Mesendoderm (in vitro differentiated cells): ENCODE results near the gene PFDN6.

Experiments
- DNase-seq: peaks from one replicate; pipeline ENCODE4 v3.0.0; 2013
- H2AK5ac ChIP-seq: 2 replicates; pipeline ENCODE4 v1.6.1; 2013; ENCODE audit warnings: low read length, inconsistent platforms
- H2BK120ac ChIP-seq: 2 replicates; pipeline ENCODE4 v1.6.1; 2013; ENCODE audit warnings: low read depth, mild to moderate bottlenecking, low read length, moderate library complexity, mixed read lengths
- H2BK15ac ChIP-seq: replicated peaks from 2 replicates; pipeline ENCODE4 v1.6.1; 2013; ENCODE audit warnings: low read depth, mild to moderate bottlenecking, moderate library complexity
- H2BK5ac ChIP-seq: 2 replicates; pipeline ENCODE4 v1.6.1; 2013; ENCODE audit warnings: low read length, inconsistent platforms
- H3K18ac ChIP-seq: 2 replicates; pipeline ENCODE4 v1.6.1; 2013; ENCODE audit warnings: mild to moderate bottlenecking, low read length, mixed read lengths
- H3K23ac ChIP-seq: one replicate; pipeline ENCODE4 v1.6.1; 2013; ENCODE audit warnings: low read length
- H3K27ac ChIP-seq: 2 replicates; pipeline ENCODE4 v1.5.1; 2013; ENCODE audit warnings: low read depth, mild to moderate bottlenecking, inconsistent platforms, low read length, moderate library complexity
- H3K27me3 ChIP-seq: 2 replicates; pipeline ENCODE4 v1.6.1; 2013; ENCODE audit warnings: low read length, control low read depth, mild to moderate bottlenecking, inconsistent platforms; ENCODE audit not compliant: insufficient read depth, poor library complexity
- H3K36me3 ChIP-seq: 2 replicates; pipeline ENCODE4 v1.6.1; 2013; ENCODE audit warnings: low read length, inconsistent platforms; ENCODE audit not compliant: control insufficient read depth, insufficient read depth
- H3K4ac ChIP-seq: one replicate; pipeline ENCODE4 v1.6.1; 2013; ENCODE audit warnings: low read depth, mild to moderate bottlenecking, low read length, moderate library complexity
- H3K4me1 ChIP-seq: 2 replicates; pipeline ENCODE4 v1.6.1; 2013; ENCODE audit warnings: low read depth, low read length, inconsistent platforms; ENCODE audit not compliant: control insufficient read depth
- H3K4me2 ChIP-seq: 2 replicates; pipeline ENCODE4 v1.6.1; 2013; ENCODE audit warnings: low read length
- H3K4me3 ChIP-seq: 2 replicates; pipeline ENCODE4 v1.5.1; 2013; ENCODE audit warnings: mild to moderate bottlenecking, low read length
- H3K56ac ChIP-seq: one replicate; pipeline ENCODE4 v1.6.1; 2013; ENCODE audit warnings: low read length
- H3K79me1 ChIP-seq: 2 replicates; pipeline ENCODE4 v1.6.1; 2013; ENCODE audit warnings: low read length, inconsistent platforms
- H3K79me2 ChIP-seq: 2 replicates; pipeline ENCODE4 v1.6.1; 2013; ENCODE audit warnings: mild to moderate bottlenecking, low read length; ENCODE audit not compliant: control insufficient read depth, insufficient read depth
- H3K9ac ChIP-seq: 2 replicates; pipeline ENCODE4 v1.6.1; 2013; ENCODE audit warnings: low read length, inconsistent platforms
- H4K5ac ChIP-seq: one replicate; pipeline ENCODE4 v1.6.1; 2013; ENCODE audit warnings: low read length
- H4K8ac ChIP-seq: one replicate; pipeline ENCODE4 v1.6.1; 2013; ENCODE audit warnings: low read depth, mild to moderate bottlenecking, control low read depth, low read length, moderate library complexity
- WGBS: extraction: QIAGEN DNeasy Blood & Tissue Kit; methylation state at CpG from one replicate; pipeline ENCODE4 v1.1.7; 2013; ENCODE audit warnings: low lambda C conversion rate, missing lambda C conversion rate; ENCODE audit not compliant: insufficient coverage; ENCODE audit errors: extremely low coverage; 5-methylcytosine and 5-hydroxymethylcytosine counted together

Gene PFDN6

GRCh38 chr6:33301877-33302276 is 12.5 kb downstream of the PFDN6 start:
- H4K5ac ChIP-seq, result no peak overlapping the region
- DNase-seq, result no peak
- H3K4me2 ChIP-seq, result no peak overlapping the region
- no peak overlapping the region for H3K9ac ChIP-seq
- no peaks in the 10 kb centered on the region for H3K36me3 ChIP-seq
- H3K79me1 ChIP-seq, result peaks cover 6% of the 10 kb centered on the region
- no peak overlapping the region for H2BK15ac ChIP-seq
- no peak overlapping the region for H3K23ac ChIP-seq
- no peak overlapping the region for H2BK5ac ChIP-seq
- H3K4ac ChIP-seq, result no peak overlapping the region
- H2AK5ac ChIP-seq, result no peak overlapping the region
- H3K18ac ChIP-seq, result no peak overlapping the region
- H3K27ac ChIP-seq, result no peak overlapping the region
- H2BK120ac ChIP-seq, result no peak overlapping the region
- H3K79me2 ChIP-seq, result peaks cover 11% of the 10 kb centered on the region
- no peaks in the 10 kb centered on the region for H3K27me3 ChIP-seq
- no CpG with 5 or more reads among the region's 3 CpGs for WGBS
- no peaks in the 10 kb centered on the region for H3K4me1 ChIP-seq
- H3K56ac ChIP-seq, result no peak overlapping the region
- H3K4me3 ChIP-seq, result no peak overlapping the region
- H4K8ac ChIP-seq, result no peak overlapping the region

GRCh38 chr6:33304216-33304615 is 14.8 kb downstream of the PFDN6 start:
- Histone ChIP-seq H3K23ac (no peak overlapping the region), H3K79me1 (peaks cover 3% of the 10 kb centered on the region), H3K4me1 (no peaks in the 10 kb centered on the region), H3K56ac (no peak overlapping the region), H3K79me2 (peaks cover 7% of the 10 kb centered on the region), H3K36me3 (no peaks in the 10 kb centered on the region), H3K27me3 (no peaks in the 10 kb centered on the region), H3K27ac (no peak overlapping the region), H3K9ac (no peak overlapping the region), H3K18ac (no peak overlapping the region), H3K4me3 (no peak overlapping the region), H2BK15ac (no peak overlapping the region), H2BK120ac (no peak overlapping the region), H3K4ac (no peak overlapping the region), H4K8ac (no peak overlapping the region), H4K5ac (no peak overlapping the region), H2AK5ac (no peak overlapping the region), H3K4me2 (no peak overlapping the region), H2BK5ac (no peak overlapping the region)
- DNase-seq, result no peak
- no CpG with 5 or more reads among the region's 16 CpGs for WGBS

GRCh38 chr6:33305052-33305451 is 15.7 kb downstream of the PFDN6 start:
- Histone ChIP-seq H3K4me3 (no peak overlapping the region), H3K27me3 (no peaks in the 10 kb centered on the region), H4K5ac (no peak overlapping the region), H3K4ac (no peak overlapping the region), H3K79me2 (peaks cover 4% of the 10 kb centered on the region), H3K27ac (no peak overlapping the region), H3K4me1 (no peaks in the 10 kb centered on the region), H2BK5ac (no peak overlapping the region), H3K9ac (no peak overlapping the region), H2BK15ac (no peak overlapping the region), H3K36me3 (no peaks in the 10 kb centered on the region), H2AK5ac (no peak overlapping the region), H3K56ac (no peak overlapping the region), H2BK120ac (no peak overlapping the region), H3K23ac (no peak overlapping the region), H3K18ac (no peak overlapping the region), H4K8ac (no peak overlapping the region), H3K4me2 (no peak overlapping the region), H3K79me1 (peaks cover 3% of the 10 kb centered on the region)
- WGBS, result no CpG with 5 or more reads among the region's 8 CpGs
- DNase-seq, result no peak

GRCh38 chr6:33306356-33306755 is 17.0 kb downstream of the PFDN6 start:
- no peak overlapping the region for H3K56ac ChIP-seq
- H3K18ac ChIP-seq, result no peak overlapping the region
- H3K4me3 ChIP-seq, result no peak overlapping the region
- H2BK15ac ChIP-seq, result no peak overlapping the region
- H3K79me2 ChIP-seq, result peaks cover 3% of the 10 kb centered on the region
- H3K79me1 ChIP-seq, result peaks cover 3% of the 10 kb centered on the region
- H2BK120ac ChIP-seq, result no peak overlapping the region
- H3K36me3 ChIP-seq, result no peaks in the 10 kb centered on the region
- H4K5ac ChIP-seq, result no peak overlapping the region
- H3K9ac ChIP-seq, result no peak overlapping the region
- no peak overlapping the region for H3K27ac ChIP-seq
- no peak overlapping the region for H4K8ac ChIP-seq
- no peaks in the 10 kb centered on the region for H3K4me1 ChIP-seq
- H3K23ac ChIP-seq, result no peak overlapping the region
- no peaks in the 10 kb centered on the region for H3K27me3 ChIP-seq
- no peak overlapping the region for H3K4ac ChIP-seq
- WGBS, result no CpG with 5 or more reads among the region's 4 CpGs
- no peak for DNase-seq
- no peak overlapping the region for H2AK5ac ChIP-seq
- H2BK5ac ChIP-seq, result no peak overlapping the region
- H3K4me2 ChIP-seq, result no peak overlapping the region

GRCh38 chr6:33312361-33313104 is 23.1 kb downstream of the PFDN6 start:
- Histone ChIP-seq H3K79me2 (no peaks in the 10 kb centered on the region), H3K9ac (peak overlapping the region; percentile 62), H2BK120ac (no peak overlapping the region), H2BK15ac (no peak overlapping the region), H4K5ac (no peak overlapping the region), H2BK5ac (no peak overlapping the region), H3K27me3 (no peaks in the 10 kb centered on the region), H3K79me1 (no peaks in the 10 kb centered on the region), H3K4me1 (peaks cover 2% of the 10 kb centered on the region), H2AK5ac (no peak overlapping the region), H3K4me3 (peak overlapping the region; percentile 32), H3K56ac (peak overlapping the region; percentile 91), H3K4me2 (peak overlapping the region; percentile 88), H3K27ac (no peak overlapping the region), H4K8ac (no peak overlapping the region), H3K4ac (no peak overlapping the region), H3K36me3 (no peaks in the 10 kb centered on the region), H3K23ac (no peak overlapping the region), H3K18ac (peak overlapping the region; percentile 1)
- DNase-seq, result peak; percentile 95
- no CpG with 5 or more reads among the region's 29 CpGs for WGBS
